Measurements from ENCODE around the gene RBFA.
A peak's percentile ranks its signal among the peaks of the same experiment; 100 is the strongest.

The RBFA gene

DNA sequence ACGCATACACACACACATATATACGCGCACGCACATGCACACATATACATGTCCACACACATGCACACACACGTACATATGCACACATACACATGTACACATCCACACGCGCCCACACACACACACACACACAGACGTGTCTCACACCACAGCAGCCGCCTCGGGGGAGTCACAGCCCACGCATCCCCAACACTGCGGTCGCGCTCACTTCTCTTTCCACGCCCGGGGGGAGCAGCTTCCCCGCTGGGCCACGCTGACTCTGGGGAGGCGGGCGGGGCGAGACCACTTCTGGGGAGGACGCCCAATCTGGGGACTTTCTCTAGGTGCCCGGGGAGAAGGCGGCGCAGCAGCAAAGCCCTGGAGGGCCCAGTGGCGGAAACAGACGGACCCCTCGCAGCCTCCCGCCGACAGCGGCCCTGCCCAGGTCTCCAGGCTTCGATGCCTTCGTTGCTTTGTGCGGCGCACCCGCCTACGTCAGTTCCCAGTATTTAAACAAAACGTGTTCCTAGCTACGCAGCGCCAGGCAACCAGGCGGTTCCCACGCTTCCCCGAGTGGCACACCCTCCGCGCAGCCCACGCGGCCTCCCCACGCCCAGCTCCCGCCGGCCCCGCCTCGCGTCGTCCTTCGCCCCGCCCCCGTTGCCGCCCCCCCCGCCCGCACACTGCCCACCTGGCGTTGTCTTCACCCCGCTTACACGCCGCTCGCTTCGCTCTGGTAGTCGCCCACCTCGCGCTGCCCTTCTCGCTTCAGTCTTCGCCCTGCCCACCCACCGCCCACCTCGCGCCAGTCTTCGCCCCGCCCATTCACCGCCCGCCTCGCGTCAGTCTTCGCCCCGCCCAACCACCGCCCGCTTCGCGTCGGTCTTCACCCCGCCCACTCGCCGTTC is 810 bp upstream of the RBFA start:
- no peak for DNase-seq

DNA sequence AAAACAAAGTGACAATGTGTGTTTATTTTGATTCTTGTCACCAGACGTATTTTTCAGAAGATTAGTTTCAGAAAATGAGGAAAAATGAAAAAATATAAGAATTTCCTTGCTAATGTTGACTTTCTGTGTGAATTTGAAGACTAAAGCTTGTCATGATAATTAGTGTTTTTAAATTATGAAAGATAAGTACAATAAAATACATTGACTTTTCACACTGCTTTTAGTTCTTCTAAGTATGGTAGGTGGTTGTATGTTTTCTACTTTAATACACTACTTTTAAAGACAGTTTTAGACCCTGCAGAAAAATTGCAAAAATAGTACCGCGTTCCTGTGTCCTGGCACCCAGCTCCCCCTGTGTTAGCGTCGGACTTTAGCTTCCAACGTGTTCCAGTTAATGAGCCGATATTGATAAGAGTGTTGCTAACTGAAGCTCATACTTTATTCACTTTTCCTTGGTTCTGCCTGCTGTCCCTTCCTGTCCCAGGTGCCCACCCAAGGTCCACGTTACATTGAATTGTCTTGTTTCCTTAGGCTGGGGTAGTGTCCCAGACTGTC is 695 bp downstream of the RBFA start:
- no peak for DNase-seq

- DNase-seq = peak in 1 of 2 experiments; percentile 24
These were observed 1.8 kb downstream of the RBFA start for GRCh38 chr18:80035997-80036396.

DNA sequence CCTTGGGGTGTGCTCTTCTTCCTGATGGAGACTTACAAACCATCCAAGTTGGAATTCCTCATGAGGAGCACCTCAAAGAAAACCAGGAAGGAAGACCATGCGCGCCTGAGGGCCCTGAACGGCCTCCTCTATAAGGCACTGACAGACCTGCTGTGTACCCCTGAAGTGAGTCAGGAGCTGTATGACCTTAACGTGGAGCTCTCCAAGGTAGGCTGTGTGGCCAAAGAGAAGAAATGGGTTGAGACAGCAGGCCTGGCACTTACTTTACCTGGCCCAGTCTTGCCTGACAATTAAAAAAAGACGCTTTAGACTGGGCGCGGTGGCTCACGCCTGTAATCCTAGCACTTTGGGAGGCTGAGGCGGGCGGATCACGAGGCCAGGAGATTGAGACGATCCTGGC is 3.1 kb downstream of the RBFA start:
- peak in 1 of 2 experiments; percentile 21 for DNase-seq

DNA sequence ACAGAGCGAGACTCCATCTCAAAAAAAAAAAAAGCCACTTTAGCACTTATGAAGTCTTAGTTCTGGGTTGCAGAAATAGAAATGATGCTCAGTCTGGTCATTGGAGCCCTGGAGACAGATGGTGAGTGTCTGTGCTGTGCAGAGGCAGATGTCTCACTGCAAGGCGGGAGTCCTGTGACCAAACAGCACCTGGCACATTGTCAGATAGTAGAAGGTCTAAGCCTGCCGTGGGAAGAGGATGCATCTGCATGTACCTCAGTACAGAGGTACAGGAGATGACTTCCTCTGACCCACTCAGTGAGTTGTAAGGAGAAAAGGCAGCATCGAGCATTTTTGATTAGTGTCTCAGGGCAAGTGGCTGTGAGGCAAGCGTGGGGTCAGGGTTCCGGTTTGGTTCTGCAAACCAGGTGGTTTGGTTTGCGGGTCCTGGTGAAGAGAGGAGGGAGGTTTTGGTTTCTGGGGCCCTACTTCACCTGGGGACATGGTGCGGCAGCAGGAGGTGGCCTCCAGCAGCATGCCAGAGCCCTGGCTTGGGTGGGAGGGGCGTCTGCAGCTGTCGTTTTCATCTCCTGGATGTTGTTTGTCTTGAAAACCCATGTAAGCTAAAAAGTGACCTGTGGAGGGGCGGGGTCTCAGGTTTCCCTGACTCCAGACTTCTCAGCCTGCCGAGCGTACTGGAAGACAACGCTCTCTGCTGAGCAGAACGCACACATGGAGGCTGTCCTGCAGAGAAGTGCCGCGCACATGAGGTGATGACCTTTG is 3.8 kb downstream of the RBFA start:
- DNase-seq = peak; percentile 73 to 93

DNA sequence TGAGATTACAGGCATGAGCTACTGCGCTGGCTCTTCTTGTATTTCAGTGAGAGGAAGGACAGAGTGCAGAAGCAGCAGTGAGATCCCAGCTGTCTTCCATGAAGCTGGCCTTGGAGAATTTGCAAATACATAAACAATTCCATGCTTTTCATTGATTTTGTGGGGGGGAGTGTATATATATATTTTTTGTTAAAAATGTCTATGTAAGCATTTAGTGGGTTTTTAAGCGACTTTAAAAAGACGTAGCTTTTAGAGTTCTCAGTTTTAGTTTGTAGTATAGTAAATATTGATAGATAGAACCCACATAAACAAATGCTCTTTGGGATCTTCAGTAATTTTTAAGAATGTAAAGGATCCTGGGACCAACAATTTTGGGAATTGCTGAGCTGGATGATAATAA is 6.3 kb downstream of the RBFA start:
- DNase-seq = no peak

GRCh38 chr18:80041424-80041823 is 7.2 kb downstream of the RBFA start:
- no peak for DNase-seq

DNA sequence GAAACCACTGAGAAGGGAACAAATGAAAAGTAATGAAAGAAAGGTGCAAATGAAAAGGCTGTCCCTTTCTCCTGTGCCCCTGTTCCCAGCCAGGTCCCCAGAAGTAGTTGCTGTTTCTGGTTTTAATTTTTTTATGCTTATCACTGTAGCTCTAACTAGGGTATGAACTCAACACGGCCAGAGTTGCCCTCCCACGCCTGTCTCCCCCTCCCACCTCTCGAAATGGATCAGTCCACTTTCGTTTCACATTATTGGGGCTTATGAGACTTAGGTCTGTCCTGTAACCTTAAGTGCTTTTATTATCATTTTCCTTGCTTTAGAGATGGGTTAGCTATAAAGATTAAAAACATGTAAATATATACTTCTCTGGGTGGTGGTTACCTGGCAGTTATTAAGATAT is 8.6 kb downstream of the RBFA start:
- DNase-seq = no peak

DNA sequence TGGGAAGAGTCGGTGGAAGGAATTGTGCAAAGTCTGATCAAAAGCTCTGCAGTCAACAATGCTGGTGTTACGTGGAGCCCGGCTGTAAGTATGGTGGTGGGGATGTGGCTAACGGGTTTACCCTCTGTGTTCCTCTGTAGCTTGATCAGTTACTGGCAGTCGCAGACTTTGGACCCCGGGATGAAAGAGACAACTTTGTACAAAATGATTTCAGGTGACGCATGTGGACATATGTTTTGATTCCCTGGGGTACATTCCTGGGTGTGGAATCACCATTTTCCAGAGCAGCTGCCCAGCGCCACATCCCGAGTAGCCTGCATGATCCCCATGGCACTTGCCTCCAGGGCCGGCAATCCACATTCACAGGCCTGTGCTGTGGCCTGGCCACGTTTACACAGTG is 9.8 kb downstream of the RBFA start:
- DNase-seq = no peak

GRCh38 chr18:80046011-80046410 is 11.8 kb downstream of the RBFA start:
- no peak for DNase-seq

DNA sequence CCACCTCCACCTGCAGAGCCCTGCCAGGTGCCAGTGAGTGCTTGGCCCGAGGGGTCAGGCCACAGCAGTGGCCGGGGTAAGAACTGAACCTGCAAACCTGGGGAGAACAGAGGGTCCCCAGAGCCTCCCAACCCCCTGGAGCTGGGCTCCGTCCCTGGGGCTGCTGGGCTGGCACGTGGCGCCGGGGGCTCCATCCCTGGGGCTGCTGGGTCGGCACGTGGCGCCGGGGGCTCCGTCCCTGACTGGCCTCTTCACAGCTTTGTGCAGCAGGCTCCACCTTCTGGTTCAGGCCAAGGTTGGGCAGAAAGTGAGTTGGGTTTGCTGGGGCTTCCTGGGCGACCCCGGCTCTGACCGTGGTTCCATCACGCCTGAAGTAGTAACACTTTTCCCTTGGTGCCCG is 12.2 kb downstream of the RBFA start:
- DNase-seq = no peak

DNA sequence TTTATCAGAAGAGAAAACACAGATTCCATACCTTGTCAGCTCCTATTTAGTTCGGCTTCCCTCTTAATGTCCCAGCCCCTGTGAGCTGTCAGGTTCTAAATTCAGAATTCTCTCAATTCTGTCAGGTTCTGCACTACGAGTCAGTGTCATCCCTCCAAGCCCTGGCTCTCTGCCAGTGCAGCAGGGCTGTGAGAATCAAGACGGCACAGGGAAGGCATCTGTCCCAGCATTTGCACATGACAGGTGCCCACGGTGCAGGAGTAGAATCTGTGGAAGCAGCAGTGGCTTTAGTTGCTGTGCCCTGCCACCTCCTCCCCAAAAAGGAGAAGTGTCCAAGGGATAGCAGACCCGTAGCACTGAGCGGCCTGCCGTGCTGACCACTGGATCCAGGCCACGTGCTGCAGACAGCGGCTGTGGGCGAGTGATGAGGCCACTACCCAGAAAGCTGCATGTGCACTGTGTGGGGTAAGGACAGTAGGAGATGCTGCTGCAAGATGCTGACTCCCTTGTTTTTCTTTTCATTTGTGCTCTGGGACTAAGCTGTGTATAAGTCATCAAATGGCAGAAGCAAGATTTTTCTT is 12.8 kb downstream of the RBFA start:
- peak in 1 of 2 experiments; percentile 61 for DNase-seq

DNA sequence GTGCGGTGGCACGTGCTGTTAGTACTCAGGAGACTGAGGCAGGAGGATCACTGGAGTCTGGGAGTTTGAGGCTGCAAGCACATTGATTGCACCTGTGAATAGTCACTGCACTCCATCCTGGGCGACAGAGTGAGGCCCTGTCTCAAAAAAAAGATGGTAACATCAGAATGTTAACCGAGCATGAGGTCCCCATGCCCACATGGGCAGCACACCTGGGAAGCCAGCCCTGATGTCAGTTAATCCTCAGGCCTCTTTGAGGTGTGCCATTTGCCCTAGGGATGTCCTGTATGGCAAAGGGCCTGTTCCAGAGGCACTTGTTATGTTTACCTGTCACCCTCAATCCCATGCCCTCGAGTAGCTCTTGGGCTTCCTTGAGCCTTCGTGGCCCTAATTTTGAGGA is 16.6 kb downstream of the RBFA start:
- no peak for DNase-seq

DNA sequence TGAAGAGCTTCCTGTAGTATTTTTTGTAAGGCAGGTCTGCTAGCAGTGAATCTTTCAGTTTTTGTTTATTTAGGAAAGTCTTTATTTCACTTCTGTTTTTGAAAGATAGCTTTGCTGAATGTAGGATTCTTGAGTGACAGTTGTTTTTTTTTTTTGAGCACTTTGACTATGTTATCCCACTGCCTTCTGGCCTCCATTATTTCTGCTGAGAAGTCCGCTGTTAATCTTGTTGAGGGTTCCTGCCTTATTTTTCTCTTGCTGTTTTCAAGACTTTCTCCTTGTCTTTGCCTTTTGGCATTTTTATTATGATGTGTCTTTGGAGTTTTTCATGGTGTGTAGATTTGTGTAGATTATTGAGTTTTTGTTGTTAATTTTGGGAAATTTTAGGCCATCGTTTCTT is 21.9 kb downstream of the RBFA start:
- DNase-seq = no peak

DNA sequence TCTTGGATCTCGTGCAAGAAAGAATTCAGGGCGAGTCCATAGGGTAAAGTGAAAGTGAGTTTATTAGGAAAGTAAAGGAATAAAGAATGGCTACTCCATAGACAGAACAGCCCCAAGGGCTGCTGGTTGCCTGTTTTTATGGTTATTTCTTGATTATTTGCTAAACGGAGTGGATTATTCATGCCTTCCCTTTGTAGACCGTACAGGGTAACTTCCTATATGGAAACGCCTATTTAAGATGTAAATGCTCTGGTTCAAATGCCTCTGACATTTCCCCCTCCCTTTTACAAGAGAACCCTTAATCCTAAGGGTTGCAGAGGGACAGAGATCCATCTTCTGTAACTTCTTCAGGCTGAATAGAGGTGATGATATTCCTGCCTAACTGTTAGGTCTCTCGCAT is 25.7 kb downstream of the RBFA start:
- no peak for DNase-seq

DNA sequence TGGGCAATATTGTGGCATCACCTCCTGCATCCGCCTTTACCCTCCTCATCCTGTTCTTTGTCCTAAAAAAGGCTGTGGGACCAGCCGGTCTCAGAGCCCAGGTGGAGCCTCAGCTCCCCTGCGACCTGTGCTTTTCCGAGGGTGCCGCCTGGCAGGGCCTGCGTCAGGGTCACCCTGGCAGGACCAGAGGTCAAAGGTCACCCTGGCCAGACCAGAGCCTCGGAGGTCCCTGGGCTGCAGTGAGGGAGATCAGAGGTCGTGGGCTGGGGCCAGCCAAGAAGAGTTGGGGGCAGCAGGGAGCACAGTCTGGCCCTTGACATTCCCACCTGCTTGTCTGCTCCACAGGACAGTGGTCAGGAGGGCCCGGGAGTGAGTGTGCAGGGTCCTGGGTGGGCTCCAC is 31.5 kb downstream of the RBFA start:
- no peak for DNase-seq

GRCh38 chr18:80067321-80067720 is 33.1 kb downstream of the RBFA start:
- DNase-seq = no peak

DNA sequence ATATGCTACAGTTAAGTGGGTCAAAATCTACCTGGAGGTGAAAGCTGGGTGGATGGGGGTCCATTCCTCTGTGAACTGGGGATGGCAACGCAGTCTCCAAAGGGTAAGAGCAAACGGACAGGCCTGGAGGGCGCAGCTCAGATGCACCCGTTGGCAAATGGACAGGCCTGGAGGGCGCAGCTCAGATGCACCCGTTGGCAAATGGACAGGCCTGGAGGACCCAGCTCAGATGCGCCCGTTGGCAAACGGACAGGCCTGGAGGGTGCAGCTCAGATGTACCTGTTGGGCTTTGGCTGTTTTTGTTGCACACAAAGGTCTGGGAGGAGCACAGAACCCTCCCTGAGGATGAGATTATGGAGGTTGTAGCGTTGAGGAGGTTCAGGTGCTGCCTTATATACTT is 33.7 kb downstream of the RBFA start:
- DNase-seq = no peak

DNA sequence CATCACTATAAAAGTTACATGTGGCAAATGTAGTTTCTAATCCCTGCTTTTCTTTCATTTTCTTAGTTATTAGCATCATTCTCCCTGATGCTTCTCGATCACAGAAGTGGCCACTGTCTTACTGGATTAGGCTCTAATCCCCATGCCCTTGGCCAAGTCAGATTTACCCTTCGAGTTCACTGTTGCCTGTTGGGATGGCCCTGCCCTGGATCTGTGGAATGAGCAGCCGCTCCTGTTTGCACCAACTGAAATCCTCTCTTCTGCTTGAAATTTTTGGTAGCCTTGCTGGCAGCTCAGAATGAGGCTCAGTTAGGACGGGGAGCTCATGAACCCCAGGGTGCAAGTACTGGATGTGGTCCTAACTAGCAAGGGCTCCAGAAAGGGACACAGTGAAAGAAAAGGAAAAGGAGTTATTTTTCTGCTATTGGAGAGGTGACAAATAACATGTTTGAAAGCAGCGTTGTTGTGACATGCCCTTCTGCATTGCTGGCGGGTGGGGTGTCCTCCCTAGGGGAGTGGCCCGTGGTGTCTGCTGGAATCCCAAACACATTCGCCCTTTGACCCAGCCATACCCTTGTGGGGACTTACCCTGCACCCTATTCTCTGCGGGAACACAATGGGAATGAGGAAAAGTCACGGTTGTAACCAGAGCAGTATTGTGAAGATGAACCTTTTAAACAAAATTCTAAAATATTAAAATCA is 34.5 kb downstream of the RBFA start:
- no peak for DNase-seq

- DNase-seq = no peak
These were observed 36.6 kb downstream of the RBFA start for GRCh38 chr18:80070825-80071224.

- DNase-seq = no peak
These were observed 39.9 kb downstream of the RBFA start for GRCh38 chr18:80074183-80074582.

GRCh38 chr18:80074697-80075096 is 40.5 kb downstream of the RBFA start:
- DNase-seq = no peak

DNA sequence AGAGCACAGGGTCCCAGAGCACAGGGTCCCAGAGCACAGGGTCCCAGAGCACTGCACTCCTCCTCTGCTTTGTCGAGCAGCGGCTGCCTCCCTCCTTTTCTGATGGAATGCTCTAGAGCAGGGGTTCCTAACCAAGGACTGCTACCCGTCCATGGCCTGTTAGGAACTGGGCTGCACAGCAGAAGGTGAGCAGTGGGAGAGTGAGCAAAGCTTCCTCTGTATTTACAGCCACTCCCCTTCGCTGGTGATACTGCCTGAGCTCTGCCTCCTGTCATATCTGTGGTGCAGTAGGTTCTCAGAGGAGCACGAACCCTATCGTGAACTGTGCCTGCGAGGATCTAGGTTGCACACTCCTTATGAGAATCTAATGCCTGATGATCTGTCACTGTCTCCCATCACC is 41.7 kb downstream of the RBFA start:
- no peak for DNase-seq

All from NCI-H524 (cell line).